T47D (cell line): Measurements from ENCODE around the gene SEH1L.
"Not testable (repeated sequence)": the region's sequence is repeated elsewhere in the genome, so short reads cannot be mapped to it uniquely, and the experiment has no call there.

ENCODE experiments used
- DNase-seq, 2 experiments: peaks; one replicate each; pipeline versions ENCODE4 v3.0.0 to v3.0.0-alpha.2; 2011 to 2012; ENCODE audit warnings: low read depth in 1 of 2, low spot score in 1 of 2
- JUND ChIP-seq: IDR thresholded peaks from 2 replicates; pipeline ENCODE4 v1.6.1; 2012; ENCODE audit warnings: low read depth
- in situ Hi-C: cut with HindIII; loops from 2 replicates; pipeline ENCODE4 v1.10.0; 2016; ENCODE audit warnings: low sequenced_read_pairs, low pct_unique_long_range_greater_than_20kb

SEH1L gene

DNA sequence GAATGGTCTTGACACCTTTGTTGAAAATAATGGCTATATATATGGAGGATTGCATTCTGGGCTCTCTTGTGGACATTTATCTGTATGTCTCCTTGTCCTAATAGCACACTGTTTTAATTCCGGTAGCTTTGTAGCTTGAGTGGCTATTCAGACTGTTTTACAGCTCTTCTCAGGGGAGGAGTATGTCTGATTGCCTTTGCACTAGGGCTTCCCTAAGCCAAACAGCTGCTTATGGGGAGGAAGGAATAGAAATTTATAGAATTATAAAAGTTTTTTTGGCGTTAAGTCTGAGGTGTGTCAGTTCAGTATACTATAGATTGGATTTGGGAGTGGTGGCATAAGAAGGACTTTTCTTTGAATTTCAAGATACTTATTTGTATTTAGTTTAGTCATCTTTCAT, 12.6 kb downstream of the SEH1L start:
- no peak for DNase-seq
- in situ Hi-C loops = no loop called here
- no peak for TF ChIP-seq JUND

DNA sequence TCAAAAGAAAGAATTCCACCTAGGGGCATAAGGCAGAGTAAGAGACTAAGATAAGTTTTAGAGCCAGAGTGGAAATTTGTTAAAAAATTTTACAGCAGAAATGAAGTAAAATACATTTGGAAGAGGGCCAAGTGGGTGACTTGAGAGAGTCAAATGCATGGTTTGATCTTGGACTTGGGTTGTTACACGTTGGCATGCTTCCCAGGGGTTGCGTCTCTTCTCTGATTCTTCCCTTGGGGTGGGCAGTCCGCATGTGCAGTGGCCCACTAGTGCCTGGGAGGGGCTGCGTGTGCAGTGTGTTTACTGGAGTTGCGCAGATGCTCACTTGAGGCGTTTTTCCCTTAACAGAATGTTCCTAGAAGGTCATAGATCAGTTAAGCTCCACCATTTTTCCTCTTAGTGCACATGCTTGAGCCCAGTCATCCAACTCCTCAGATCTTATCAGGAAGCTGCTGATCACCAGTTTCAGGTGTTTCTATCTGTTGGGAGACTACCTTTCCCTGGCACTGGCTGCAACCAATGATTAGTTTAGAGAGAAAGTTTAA, 13.1 kb downstream of the SEH1L start:
- in situ Hi-C loops = no loop called here
- no peak for TF ChIP-seq JUND
- no peak for DNase-seq

DNA sequence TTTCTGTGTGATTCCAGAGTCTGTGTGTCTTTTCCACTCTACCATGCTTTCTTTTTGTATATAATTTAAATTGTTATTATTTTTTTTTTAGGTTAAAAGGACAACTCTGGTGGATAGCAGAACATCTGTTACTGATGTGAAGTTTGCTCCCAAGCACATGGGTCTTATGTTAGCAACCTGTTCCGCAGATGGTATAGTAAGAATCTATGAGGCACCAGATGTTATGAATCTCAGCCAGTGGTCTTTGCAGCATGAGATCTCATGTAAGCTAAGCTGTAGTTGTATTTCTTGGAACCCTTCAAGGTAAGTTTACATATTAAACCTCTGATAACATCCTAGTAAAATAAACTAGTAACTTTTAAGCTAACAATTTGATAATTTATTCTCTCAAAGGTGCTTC, 15.3 kb downstream of the SEH1L start:
- in situ Hi-C loops = no loop called here
- TF ChIP-seq JUND = no peak
- no peak for DNase-seq

DNA sequence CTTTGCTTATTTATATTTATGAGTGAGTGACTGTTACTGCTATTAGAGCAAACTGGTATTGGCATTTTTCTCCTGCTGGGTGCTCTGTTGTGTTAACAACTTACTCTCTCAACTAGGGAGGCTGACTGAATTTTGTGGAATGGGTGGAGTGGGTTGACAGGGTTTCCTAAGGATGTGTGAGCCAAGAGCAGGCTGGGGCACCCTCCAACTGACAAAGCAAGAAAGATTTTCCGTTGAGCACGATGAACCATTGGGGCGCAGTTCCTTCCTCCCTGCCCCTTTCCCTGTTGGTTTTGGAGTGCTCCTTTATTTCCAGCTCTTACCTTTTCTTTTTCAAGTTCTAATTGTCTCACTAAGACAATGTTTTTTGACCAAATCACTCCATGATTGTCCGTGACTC, 20.3 kb downstream of the SEH1L start:
- in situ Hi-C loops = no loop called here
- no peak for TF ChIP-seq JUND
- no peak for DNase-seq

DNA sequence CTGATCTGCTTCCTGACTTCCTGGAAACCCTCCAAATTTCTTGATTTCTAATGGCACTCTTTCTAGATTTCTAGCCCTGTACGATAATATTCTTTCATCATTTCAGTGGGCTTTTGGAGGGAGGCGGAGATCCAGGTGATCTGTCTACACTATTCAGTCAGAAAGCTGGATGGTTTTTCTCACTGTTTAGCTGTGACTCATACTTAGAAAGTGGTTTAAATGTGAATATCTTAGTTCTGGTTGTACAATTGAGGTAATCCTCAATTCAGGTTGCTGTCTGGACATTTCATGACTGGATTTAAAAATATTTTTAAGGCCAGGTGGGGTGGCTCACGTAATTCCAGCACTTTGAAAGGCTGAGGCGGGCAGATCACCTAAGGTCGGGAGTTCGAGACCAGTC, 20.8 kb downstream of the SEH1L start:
- no peak for DNase-seq
- no peak for TF ChIP-seq JUND
- in situ Hi-C loops = no loop called here

DNA sequence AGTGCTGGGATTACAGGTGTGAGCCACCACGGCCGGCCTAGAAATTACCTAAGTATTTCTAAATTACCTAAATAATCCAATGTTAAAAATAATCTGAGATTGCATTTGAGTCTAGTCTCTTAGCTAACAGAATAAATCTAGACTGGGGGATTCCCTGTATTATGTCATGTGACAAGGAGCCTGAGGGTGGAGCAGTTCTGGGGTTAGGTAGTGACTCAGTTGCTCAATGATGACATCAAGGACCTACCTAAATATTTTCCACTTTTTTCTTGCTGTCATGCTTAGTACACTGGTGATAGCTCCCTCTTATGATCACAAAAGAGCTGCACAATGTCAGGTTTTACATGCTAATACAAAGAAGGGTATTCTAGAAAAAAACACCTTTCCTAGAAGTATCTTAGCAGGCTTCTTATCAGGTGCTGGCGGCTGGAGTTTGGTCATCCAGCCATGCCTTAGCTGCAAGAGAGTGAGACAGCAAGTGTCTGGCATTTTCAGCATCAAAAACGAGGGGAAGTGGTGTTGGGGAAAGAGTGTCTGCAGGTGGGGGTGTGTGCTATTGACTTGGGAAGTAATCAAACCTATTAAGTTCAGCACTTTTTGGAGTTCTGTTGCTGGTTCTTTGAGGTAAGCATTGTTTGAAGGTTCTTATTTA, 25.9 kb downstream of the SEH1L start:
- no peak for DNase-seq
- no peak for TF ChIP-seq JUND
- in situ Hi-C loops = no loop called here

DNA sequence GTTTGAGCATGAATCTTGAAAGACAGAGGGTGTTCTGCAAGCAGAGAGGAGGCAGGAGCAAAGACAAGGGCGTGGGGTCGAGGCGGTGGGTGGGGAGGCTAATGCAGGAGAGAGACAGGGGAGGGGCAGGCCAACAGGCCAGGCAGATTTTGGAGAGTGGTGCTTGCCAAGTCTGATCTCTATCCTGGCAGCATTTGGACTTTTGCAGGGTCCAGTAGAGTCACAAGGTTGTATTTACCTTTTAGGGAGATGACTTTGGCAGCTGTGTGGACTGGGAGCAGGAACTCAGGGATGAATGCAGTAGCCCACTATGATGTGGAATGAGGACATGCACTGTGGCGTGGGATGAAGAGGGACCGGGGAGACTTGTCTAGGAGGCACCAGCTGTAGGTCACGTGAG, 27.7 kb downstream of the SEH1L start:
- no peak for DNase-seq
- in situ Hi-C loops = no loop called here
- no peak for TF ChIP-seq JUND

DNA sequence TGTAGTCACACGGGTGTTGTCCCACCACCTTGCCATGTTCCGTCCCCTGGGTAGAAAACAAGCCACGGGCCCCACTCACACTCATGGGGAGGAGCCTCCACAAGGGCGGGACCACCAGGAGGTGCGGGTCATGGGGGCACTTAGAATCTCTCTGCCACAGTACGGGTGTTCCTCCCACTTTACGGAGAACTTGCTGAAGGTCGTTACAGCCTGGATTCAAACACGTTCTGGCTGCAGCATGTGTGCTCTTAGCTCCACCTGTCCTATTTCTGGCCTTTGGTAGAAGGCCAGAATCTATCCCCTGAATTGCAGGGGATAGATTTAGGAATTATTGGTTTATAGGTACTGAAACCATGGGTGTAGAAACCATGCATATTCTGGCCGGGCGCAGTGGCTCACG, 28.5 kb downstream of the SEH1L start:
- DNase-seq = no peak
- in situ Hi-C loops = no loop called here
- TF ChIP-seq JUND = no peak

DNA sequence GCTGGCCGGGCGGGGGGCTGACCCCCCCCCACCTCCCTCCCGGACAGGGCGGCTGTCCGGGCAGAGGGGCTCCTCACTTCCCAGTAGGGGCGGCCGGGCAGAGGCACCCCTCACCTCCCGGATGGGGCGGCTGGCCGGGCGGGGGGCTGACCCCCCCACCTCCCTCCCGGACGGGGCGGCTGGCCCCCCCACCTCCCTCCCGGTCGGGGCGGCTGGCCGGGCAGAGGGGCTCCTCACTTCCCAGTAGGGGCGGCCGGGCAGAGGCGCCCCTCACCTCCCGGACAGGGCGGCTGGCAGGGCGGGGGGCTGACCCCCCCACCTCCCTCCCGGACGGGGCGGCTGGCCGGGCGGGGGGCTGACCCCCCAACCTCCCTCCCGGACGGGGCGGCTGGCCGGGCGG, 32.3 kb downstream of the SEH1L start:
- DNase-seq, in situ Hi-C loops: not testable (repeated sequence)

DNA sequence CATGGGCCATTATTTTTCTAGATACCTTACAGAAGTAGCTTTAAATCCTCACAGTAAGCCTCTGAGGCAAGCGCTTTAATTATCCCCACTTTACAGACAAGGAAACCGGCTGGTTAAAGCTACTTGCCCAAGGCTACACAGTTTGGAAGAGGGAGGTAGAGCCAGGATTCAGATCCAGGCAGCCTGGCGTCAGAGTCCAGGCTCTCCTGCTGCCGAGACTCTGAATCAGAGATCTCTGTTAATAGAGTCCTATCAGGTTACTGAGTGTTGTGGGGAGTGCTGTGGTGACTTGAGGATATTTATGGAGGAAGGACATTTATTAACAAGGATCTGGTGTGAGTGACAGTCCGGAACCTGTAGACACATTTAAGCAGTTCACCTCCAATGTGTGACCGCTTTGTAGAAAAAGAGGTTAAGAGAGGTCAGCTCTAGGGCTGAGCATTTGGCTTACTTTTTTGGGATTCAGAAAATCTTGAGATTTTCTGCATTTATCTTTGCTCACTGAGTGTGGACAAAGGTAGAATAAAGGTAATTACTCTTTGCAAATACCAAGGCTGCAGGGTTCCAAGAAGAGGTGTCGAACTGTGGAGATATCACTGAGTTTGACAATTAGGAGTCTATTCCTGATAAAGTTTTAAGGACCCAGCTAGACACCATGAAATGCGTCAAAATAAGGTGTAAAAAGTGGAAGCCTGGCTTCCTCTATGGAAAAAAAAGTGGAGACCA, 41.7 kb downstream of the SEH1L start:
- no peak for DNase-seq
- in situ Hi-C loops = no loop called here
- TF ChIP-seq JUND = no peak

DNA sequence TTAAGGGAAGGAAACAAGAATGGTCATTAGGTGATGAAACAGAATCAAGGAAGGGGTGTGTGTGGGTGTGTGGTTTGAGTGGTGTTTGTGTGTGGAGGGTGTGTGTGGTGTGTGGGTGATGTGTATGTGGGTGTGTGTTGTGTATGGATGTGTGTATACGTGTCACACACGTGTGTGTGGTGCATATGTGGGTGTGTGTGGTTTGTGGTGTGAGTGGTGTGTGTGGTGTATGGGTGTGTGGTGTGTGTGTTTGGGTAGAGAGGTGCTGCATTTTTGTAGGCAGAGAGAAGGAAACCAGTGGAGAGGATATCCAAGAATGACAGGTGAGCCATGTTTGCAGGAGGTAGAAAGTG, 42.3 kb downstream of the SEH1L start:
- in situ Hi-C loops = no loop called here
- DNase-seq = no peak
- TF ChIP-seq JUND = no peak

DNA sequence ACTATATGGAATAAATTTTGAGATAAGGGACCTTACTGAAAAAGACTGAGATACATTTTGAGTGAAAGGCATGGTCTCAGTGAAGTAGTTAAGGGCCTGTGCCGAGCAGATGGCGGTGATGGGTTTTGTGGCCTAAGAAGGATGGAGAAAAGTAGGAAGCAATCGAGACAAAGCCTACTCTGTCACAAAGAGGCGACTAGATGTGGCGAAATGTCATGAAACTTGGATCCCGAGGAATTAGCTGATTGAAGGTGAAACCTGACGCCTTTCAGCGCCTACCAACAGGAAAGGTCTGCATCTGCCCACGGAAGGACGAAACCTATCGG, 42.8 kb downstream of the SEH1L start:
- in situ Hi-C loops = no loop called here
- TF ChIP-seq JUND = no peak
- no peak for DNase-seq

DNA sequence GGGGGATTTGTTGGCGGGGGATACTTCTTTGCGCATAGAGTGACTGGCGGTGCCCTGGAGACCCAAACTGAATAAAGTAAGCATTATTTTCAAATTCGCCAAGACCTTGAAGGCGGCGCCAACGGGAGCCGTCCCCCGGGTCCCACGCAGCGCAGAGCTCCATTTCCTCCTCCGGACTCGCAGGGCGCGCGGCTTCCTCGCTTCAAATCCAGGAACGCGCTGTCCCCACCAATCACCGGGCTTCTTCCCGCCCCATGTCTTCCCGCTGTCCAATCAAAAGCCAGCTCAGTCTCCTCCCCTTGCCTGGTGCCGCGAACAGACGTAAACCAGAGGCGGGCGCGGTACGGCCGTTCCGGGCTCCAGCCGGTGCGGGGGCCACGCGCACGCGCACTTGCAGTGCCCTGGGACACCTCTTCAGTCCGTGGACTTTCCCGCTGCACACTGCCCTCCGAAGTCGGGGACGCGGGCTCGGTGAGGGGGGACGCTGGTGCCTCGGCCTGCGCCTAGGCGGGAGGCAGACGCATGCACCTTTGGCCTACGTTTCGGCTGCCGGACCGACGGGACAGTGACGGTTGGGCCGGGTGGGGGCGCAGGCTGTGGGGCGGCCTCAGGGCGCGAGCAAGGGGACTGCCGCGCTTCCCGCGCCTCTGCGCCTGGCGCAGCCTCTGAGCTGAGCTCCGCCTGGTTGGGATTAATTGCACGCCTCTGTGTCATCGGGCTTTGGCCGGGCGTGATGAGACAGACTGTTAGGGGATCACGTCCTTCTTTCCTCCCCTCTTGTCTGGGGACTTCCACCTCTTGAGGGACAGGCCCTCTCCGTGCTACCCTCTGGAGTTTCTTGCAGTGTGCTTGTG, 43.4 kb downstream of the SEH1L start, which contains the start of gene CEP192:
CEP192 (plus strand) TSS at position 396 of the 854 bp plus-strand sequence. CDS start 8,063 bp downstream, outside the sequence.
- in situ Hi-C loops = no loop called here
- peak; percentile 72 to 98 for DNase-seq
- no peak for TF ChIP-seq JUND
